Type B pancreatic cell (in vitro differentiated cells): ENCODE measurements around the gene HOXB7. TPM values are rescaled to one million over a fixed set of nuclear protein-coding genes. Genes with fewer than 3 reads are reported as not detected.

Experiments
- DNase-seq: peaks from one replicate; pipeline ENCODE4 v3.0.0; 2021; ENCODE audit warnings: mixed read lengths; ENCODE audit not compliant: unreplicated experiment; ENCODE audit errors: extremely low spot score
- H3K27ac Mint-ChIP-seq: 2 replicates; pipeline ENCODE4 v1.8.0; 2021; ENCODE audit warnings: mild to moderate bottlenecking, mixed read lengths
- H3K27me3 Mint-ChIP-seq: 2 replicates; pipeline ENCODE4 v1.8.0; 2021; ENCODE audit warnings: mixed read lengths
- H3K36me3 Mint-ChIP-seq: 2 replicates; pipeline ENCODE4 v1.8.0; 2021; ENCODE audit warnings: mixed read lengths
- H3K4me1 Mint-ChIP-seq: one replicate; pipeline ENCODE4 v1.8.0; 2021; ENCODE audit warnings: mixed read lengths; ENCODE audit not compliant: unreplicated experiment
- H3K4me3 Mint-ChIP-seq: 2 replicates; pipeline ENCODE4 v1.8.0; 2021; ENCODE audit warnings: mild to moderate bottlenecking, mixed read lengths
- H3K9me3 Mint-ChIP-seq: 2 replicates; pipeline ENCODE4 v1.8.0; 2021; ENCODE audit warnings: mixed read lengths
- CTCF ChIP-seq: fragments of 200-600 bp; sonication (generic); conservative IDR thresholded peaks from 2 replicates; pipeline ENCODE4 v1.5.0; 2021; ENCODE audit warnings: antibody characterized with exemption, mild to moderate bottlenecking
- total RNA-seq: library from RNA; stranded (reverse); gene quantifications from 2 replicates; pipeline ENCODE4 v1.2.1, GENCODE V29; 2021; ENCODE audit warnings: low replicate concordance

Gene HOXB7
- total RNA-seq, 1 donor from 2014 or later, result 9.8 TPM

GRCh38 chr17:48564188-48565021, 46.4 kb downstream of the HOXB7 start:
- DNase-seq, result no peak
- peaks cover 49% of the 10 kb centered on the region for H3K4me1 Mint-ChIP-seq
- no peak overlapping the region for H3K4me3 Mint-ChIP-seq
- no peaks in the 10 kb centered on the region for H3K9me3 Mint-ChIP-seq
- H3K36me3 Mint-ChIP-seq, result peaks cover 10% of the 10 kb centered on the region
- no peak overlapping the region for H3K27ac Mint-ChIP-seq
- TF ChIP-seq CTCF, result no peak
- peaks cover 47% of the 10 kb centered on the region for H3K27me3 Mint-ChIP-seq

GRCh38 chr17:48563867-48564187, 47.0 kb downstream of the HOXB7 start:
- DNase-seq, result no peak
- Mint-ChIP-seq H3K4me3 (peak overlapping the region; percentile 87), H3K4me1 (peaks cover 51% of the 10 kb centered on the region), H3K27me3 (peaks cover 47% of the 10 kb centered on the region), H3K27ac (peak overlapping the region; percentile 94), H3K36me3 (peaks cover 8% of the 10 kb centered on the region), H3K9me3 (no peaks in the 10 kb centered on the region)
- no peak for TF ChIP-seq CTCF

GRCh38 chr17:48563385-48563838, 47.4 kb downstream of the HOXB7 start:
- H3K4me1 Mint-ChIP-seq, result peaks cover 52% of the 10 kb centered on the region
- H3K4me3 Mint-ChIP-seq, result peak overlapping the region; percentile 87
- H3K27me3 Mint-ChIP-seq, result peaks cover 47% of the 10 kb centered on the region

GRCh38 chr17:48562934-48563333, 47.9 kb downstream of the HOXB7 start:
- H3K27me3 Mint-ChIP-seq, result peaks cover 48% of the 10 kb centered on the region
- no peak for TF ChIP-seq CTCF
- peak overlapping the region; percentile 94 for H3K27ac Mint-ChIP-seq
- DNase-seq, result no peak
- no peaks in the 10 kb centered on the region for H3K9me3 Mint-ChIP-seq
- peaks cover 55% of the 10 kb centered on the region for H3K4me1 Mint-ChIP-seq
- H3K36me3 Mint-ChIP-seq, result peaks cover 14% of the 10 kb centered on the region
- H3K4me3 Mint-ChIP-seq, result peak overlapping the region; percentile 87

More at GRCh38 chr17:48563385-48563838, 47.4 kb downstream of the HOXB7 start:
- Mint-ChIP-seq H3K9me3 (no peaks in the 10 kb centered on the region), H3K27ac (peak overlapping the region; percentile 94), H3K36me3 (peaks cover 11% of the 10 kb centered on the region)
- TF ChIP-seq CTCF, result no peak
- DNase-seq, result no peak

GRCh38 chr17:48561884-48562810, 48.7 kb downstream of the HOXB7 start:
- H3K4me3 Mint-ChIP-seq, result peak overlapping the region; percentile 87
- H3K4me1 Mint-ChIP-seq, result peaks cover 59% of the 10 kb centered on the region
- no peaks in the 10 kb centered on the region for H3K9me3 Mint-ChIP-seq
- TF ChIP-seq CTCF, result peak; percentile 67
- peak overlapping the region; percentile 94 for H3K27ac Mint-ChIP-seq
- DNase-seq, result no peak
- H3K36me3 Mint-ChIP-seq, result peaks cover 16% of the 10 kb centered on the region
- peaks cover 50% of the 10 kb centered on the region for H3K27me3 Mint-ChIP-seq
